H1 (cell line): Measurements from ENCODE around the gene FAR2. TPM values are rescaled to one million over a fixed set of nuclear protein-coding genes. Genes with fewer than 3 reads are reported as not detected.

Experiments used
- CTCF ChIA-PET: fragments of 300-600 bp; sonication (Branson Sonifier 250); formaldehyde crosslinking; loops from one replicate; lab custom pipeline; 2021; ENCODE audit not compliant: partially characterized antibody; lab: Charles Lee
- POLR2A ChIA-PET: fragments of 300-600 bp; sonication (Branson Sonifier 250); formaldehyde crosslinking; loops from one replicate; lab custom pipeline; 2021; ENCODE audit warnings: inconsistent platforms; ENCODE audit not compliant: partially characterized antibody; lab: Charles Lee
- DNase-seq, 2 experiments: peaks; one replicate each; pipeline versions ENCODE4 v3.0.0 to v3.0.0-alpha.2; 2010 to 2022; ENCODE audit warnings: low spot score in 2 of 2, low read depth in 1 of 2, mixed read lengths in 1 of 2
- FAIRE-seq: peaks from 2 replicates; lab custom pipeline; 2011; peaks lifted over from hg19 to GRCh38; lab: Jason Lieb, UNC
- H2AFZ ChIP-seq: 2 replicates; pipeline ENCODE4 v1.8.1; 2012; ENCODE audit warnings: low read length, inconsistent platforms
- H2AK5ac ChIP-seq: 2 replicates; pipeline ENCODE4 v1.6.1; 2013; ENCODE audit warnings: low read depth, low read length
- H2BK120ac ChIP-seq: replicated peaks from 2 replicates; pipeline ENCODE3; 2013; ENCODE audit warnings: low read depth, low read length, inconsistent platforms
- H2BK12ac ChIP-seq: 2 replicates; pipeline ENCODE4 v1.6.1; 2013; ENCODE audit warnings: low read depth, low read length
- H2BK15ac ChIP-seq: 2 replicates; pipeline ENCODE4 v1.6.1; 2013; ENCODE audit warnings: low read length
- H2BK20ac ChIP-seq: 2 replicates; pipeline ENCODE4 v1.6.1; 2013; ENCODE audit warnings: low read length
- H2BK5ac ChIP-seq: 2 replicates; pipeline ENCODE4 v1.6.1; 2013; ENCODE audit warnings: low read depth, low read length
- H3K14ac ChIP-seq: 2 replicates; pipeline ENCODE4 v1.6.1; 2013; ENCODE audit warnings: inconsistent platforms; ENCODE audit not compliant: insufficient read length
- H3K18ac ChIP-seq: 2 replicates; pipeline ENCODE4 v1.6.1; 2013; ENCODE audit warnings: low read length; ENCODE audit errors: extremely low read depth
- H3K23ac ChIP-seq: 2 replicates; pipeline ENCODE4 v1.6.1; 2013; ENCODE audit warnings: inconsistent platforms; ENCODE audit not compliant: insufficient read length
- H3K23me2 ChIP-seq: 2 replicates; pipeline ENCODE4 v1.6.1; 2013; ENCODE audit warnings: low read depth, low read length
- H3K27ac ChIP-seq: 2 replicates; pipeline ENCODE4 v1.6.1; 2011; ENCODE audit warnings: low read depth, low read length, inconsistent platforms
- H3K27me3 ChIP-seq, 4 experiments: replicated peaks in 1 of 4; 1 replicate in 1 of 4; 2 replicates in 3 of 4; pipeline versions ENCODE4 v1.6.1 to v1.8.1; 2011 to 2013; ENCODE audit warnings: low read length in 3 of 4, mild to moderate bottlenecking in 3 of 4, inconsistent platforms in 2 of 4, mixed read lengths in 2 of 4, moderate library complexity in 1 of 4; ENCODE audit not compliant: control insufficient read depth in 3 of 4, insufficient read depth in 3 of 4; ENCODE audit errors: extremely low read depth in 1 of 4
- H3K36me3 ChIP-seq, 4 experiments: 2 replicates each; pipeline versions ENCODE4 v1.6.1 to v1.8.1; 2011 to 2013; ENCODE audit warnings: mild to moderate bottlenecking in 4 of 4, low read length in 3 of 4, moderate library complexity in 2 of 4, control low read depth in 1 of 4, inconsistent platforms in 1 of 4; ENCODE audit not compliant: insufficient read depth in 4 of 4, control insufficient read depth in 2 of 4
- H3K4ac ChIP-seq: replicated peaks from 2 replicates; pipeline ENCODE3; 2013; ENCODE audit warnings: low read length, low read depth, mixed read lengths, inconsistent platforms; ENCODE audit not compliant: insufficient read length
- H3K4me1 ChIP-seq, 4 experiments: replicated peaks in 1 of 4; 1 replicate in 1 of 4; 2 replicates in 3 of 4; pipeline versions ENCODE4 v1.6.1 to v1.8.1; 2011 to 2013; ENCODE audit warnings: low read length in 3 of 4, inconsistent platforms in 2 of 4, mixed read lengths in 1 of 4; ENCODE audit not compliant: insufficient read depth in 4 of 4, control insufficient read depth in 3 of 4
- H3K4me2 ChIP-seq, 2 experiments: 2 replicates each; pipeline versions ENCODE4 v1.6.1 to v1.8.1; 2011 to 2013; ENCODE audit warnings: low read depth in 2 of 2, low read length in 2 of 2, control low read depth in 1 of 2, inconsistent platforms in 1 of 2, mild to moderate bottlenecking in 1 of 2; ENCODE audit not compliant: insufficient read depth in 1 of 2
- H3K4me3 ChIP-seq, 4 experiments: fragments of 200-600, 300-600 bp in 1 of 4; sonication (generic), shearing (Covaris generic), sonication (Bioruptor Twin) in 1 of 4; 2 replicates each; pipeline versions ENCODE4 v1.5.1 to v1.8.1; 2011 to 2016; ENCODE audit warnings: low read length in 4 of 4, low read depth in 3 of 4, control low read depth in 2 of 4, inconsistent platforms in 2 of 4, mild to moderate bottlenecking in 2 of 4, mixed read lengths in 1 of 4, moderate library complexity in 1 of 4; ENCODE audit not compliant: insufficient read depth in 2 of 4; ENCODE audit errors: extremely low read depth in 1 of 4
- H3K56ac ChIP-seq: replicated peaks from 2 replicates; pipeline ENCODE3; 2013; ENCODE audit warnings: low read depth, mild to moderate bottlenecking, mixed read lengths, low read length, inconsistent platforms; ENCODE audit not compliant: insufficient read length
- H3K79me1 ChIP-seq: 2 replicates; pipeline ENCODE4 v1.6.1; 2013; ENCODE audit warnings: low read depth, low read length, control low read depth
- H3K79me2 ChIP-seq, 2 experiments: 2 replicates each; pipeline versions ENCODE4 v1.6.1 to v1.8.1; 2012 to 2013; ENCODE audit warnings: low read length in 2 of 2, mild to moderate bottlenecking in 2 of 2, inconsistent platforms in 1 of 2; ENCODE audit not compliant: insufficient read depth in 2 of 2, control insufficient read depth in 1 of 2
- H3K9ac ChIP-seq, 4 experiments: replicated peaks in 1 of 4; 1 replicate in 1 of 4; 2 replicates in 3 of 4; pipeline versions ENCODE4 v1.6.1 to v1.8.1; 2011 to 2013; ENCODE audit warnings: low read depth in 3 of 4, low read length in 3 of 4, control low read depth in 2 of 4, mild to moderate bottlenecking in 2 of 4, moderate library complexity in 2 of 4, inconsistent platforms in 1 of 4; ENCODE audit errors: extremely low read depth in 1 of 4
- H3K9me3 ChIP-seq, 2 experiments: 2 replicates each; pipeline versions ENCODE4 v1.6.1 to v1.8.1; 2012 to 2013; ENCODE audit warnings: mild to moderate bottlenecking in 2 of 2, moderate library complexity in 2 of 2, control low read depth in 1 of 2, inconsistent platforms in 1 of 2, low read depth in 1 of 2, low read length in 1 of 2, mixed read lengths in 1 of 2; ENCODE audit not compliant: insufficient read depth in 2 of 2
- H4K20me1 ChIP-seq, 2 experiments: replicated peaks in 1 of 2; 2 replicates each; pipeline versions ENCODE3 to v1.8.1; 2011 to 2013; ENCODE audit warnings: inconsistent platforms in 2 of 2, low read length in 2 of 2, mild to moderate bottlenecking in 1 of 2; ENCODE audit not compliant: insufficient read depth in 2 of 2, control insufficient read depth in 1 of 2
- H4K5ac ChIP-seq: 2 replicates; pipeline ENCODE4 v1.6.1; 2013; ENCODE audit warnings: low read length, low read depth, mixed read lengths, inconsistent platforms; ENCODE audit not compliant: insufficient read length
- H4K8ac ChIP-seq: 2 replicates; pipeline ENCODE4 v1.8.0; 2013; ENCODE audit warnings: mild to moderate bottlenecking, moderate library complexity, low read length, inconsistent platforms; ENCODE audit not compliant: insufficient read depth; ENCODE audit errors: extremely low read depth
- H4K91ac ChIP-seq: replicated peaks from 2 replicates; pipeline ENCODE3; 2013; ENCODE audit warnings: low read length, mixed read lengths, inconsistent platforms; ENCODE audit not compliant: insufficient read length
- CHD1 ChIP-seq: IDR thresholded peaks from 2 replicates; pipeline ENCODE4 v1.6.1; 2012; ENCODE audit warnings: low read depth, low read length, improper control_type of control experiment
- PHF8 ChIP-seq: fragments of 200-600 bp; sonication (generic); conservative IDR thresholded peaks from 2 replicates; pipeline ENCODE4 v1.7.1; 2012; ENCODE audit warnings: low read depth, mild to moderate bottlenecking, inconsistent platforms, low read length, moderate library complexity
- SIN3A ChIP-seq, 2 experiments: IDR thresholded peaks in 1 of 2; conservative IDR thresholded peaks in 1 of 2; 2 replicates each; pipeline ENCODE4 v1.6.1; 2011 to 2012; ENCODE audit warnings: low read length in 2 of 2, improper control_type of control experiment in 1 of 2, low read depth in 1 of 2, mild to moderate bottlenecking in 1 of 2
- polyA plus RNA-seq, 7 experiments: library from polyadenylated mRNA; depleted of rRNA in 3 of 7; stranded (reverse) in 5 of 7; unstranded in 2 of 7; fragments of >200 nt in 5 of 7; fragments of 200-250 nt in 2 of 7; gene quantifications; 1 replicate in 5 of 7; 2 replicates in 1 of 7; 4 replicates in 1 of 7; pipeline versions ENCODE4 v1.2.1 to v1.2.3, GENCODE V29; 2011 to 2013; ENCODE audit warnings: missing spikeins in 2 of 7, mixed read lengths in 2 of 7
- total RNA-seq: library from RNA; stranded (reverse); fragmentation: NEBNext Ultra II Directional; extraction: Animal tissue kit (Norgen Biotek cat#: 25700); gene quantifications from 2 replicates; pipeline ENCODE4 v1.2.1, GENCODE V29; 2021
- TF ChIP-seq, protein P1 (sequence below): IDR thresholded peaks from 2 replicates; pipeline ENCODE4 v1.6.1; 2012; ENCODE audit warnings: inconsistent platforms

FAR2 gene
- total and polyA plus RNA-seq, 2 of the 8 experiments (the other 6 are each of a cell fraction or from before 2014, with no cell fraction given) = 24.0 to 24.1 TPM

DNA sequence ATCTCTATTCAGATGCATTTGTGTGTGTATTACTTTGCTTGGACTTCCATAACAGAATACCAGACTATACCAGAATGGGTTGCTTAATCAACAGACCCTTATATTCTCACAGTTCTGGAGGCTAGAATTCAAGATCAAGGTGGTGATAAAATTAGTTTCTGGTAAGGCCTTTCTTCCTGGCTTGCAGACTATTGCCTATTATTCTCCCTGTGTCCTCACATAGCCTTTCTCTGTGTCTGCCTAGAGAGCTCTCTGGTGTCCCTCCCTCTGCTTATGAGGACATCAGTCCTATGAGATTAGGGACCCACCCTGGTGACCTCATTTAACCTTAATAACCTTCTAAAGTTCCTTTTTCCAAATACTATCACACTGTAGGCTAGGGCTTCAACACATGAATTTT lies 106.0 kb downstream of the FAR2 start:
- DNase-seq (no peak), FAIRE-seq (no peak)
- Histone ChIP-seq H3K4me2 (no peak overlapping the region), H3K79me1 (no peaks in the 10 kb centered on the region), H3K9ac (no peak overlapping the region), H3K23ac (no peak overlapping the region), H4K20me1 (no peaks in the 10 kb centered on the region), H3K4ac (no peak overlapping the region), H3K18ac (no peak overlapping the region), H2BK15ac (no peak overlapping the region), H2BK5ac (no peak overlapping the region), H3K36me3 (peaks cover 0 to 2% (median 0%) of the 10 kb centered on the region in 4 experiments; a peak in 1 of 8 replicates), H3K79me2 (no peaks in the 10 kb centered on the region), H2AK5ac (no peak overlapping the region), H2AFZ (no peak overlapping the region), H3K9me3 (peaks cover 0 to 7% of the 10 kb centered on the region in 2 experiments; a peak in 1 of 4 replicates), H4K8ac (no peak overlapping the region), H3K4me1 (no peaks in the 10 kb centered on the region), H2BK20ac (no peak overlapping the region), H4K5ac (no peak overlapping the region), H3K4me3 (no peak overlapping the region), H3K23me2 (no peaks in the 10 kb centered on the region), H2BK12ac (no peak overlapping the region), H3K27ac (no peak overlapping the region), H2BK120ac (no peak overlapping the region), H4K91ac (no peak overlapping the region), H3K14ac (no peak overlapping the region), H3K27me3 (no peaks in the 10 kb centered on the region), H3K56ac (no peak overlapping the region)
- ChIA-PET CTCF (interaction anchor here (1.0 kb wide), 1 partner anchor 182 kb away, joined by 3 read pairs; no protein-coding TSS in a partner anchor), POLR2A (no interaction called here)
- TF ChIP-seq, protein P1, sequence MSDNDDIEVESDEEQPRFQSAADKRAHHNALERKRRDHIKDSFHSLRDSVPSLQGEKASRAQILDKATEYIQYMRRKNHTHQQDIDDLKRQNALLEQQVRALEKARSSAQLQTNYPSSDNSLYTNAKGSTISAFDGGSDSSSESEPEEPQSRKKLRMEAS = no peak
- TF ChIP-seq SIN3A (conservative IDR thresholded peaks at IDR 0.05 in 1 of 2, IDR thresholded peaks at IDR 0.05 in 1 of 2; ENCODE audit: low read depth in 1 of 2, low read length in 2 of 2) = no peak
- TF ChIP-seq PHF8 = no peak
- no peak for TF ChIP-seq CHD1
